Esophagus mucosa (tissue), 1 donor: ENCODE results near the gene NOP9. TPM values are rescaled to one million over a fixed set of nuclear protein-coding genes. Genes with fewer than 3 reads are reported as not detected.
"Not testable (repeated sequence)": the region's sequence is repeated elsewhere in the genome, so short reads cannot be mapped to it uniquely, and the experiment has no call there.

ENCODE experiments used
- ATAC-seq: fragments of 200-7000 bp; cut with Tn5 transposase; one replicate; pipeline ENCODE4 v1.9.1; 2020
- total RNA-seq: library from RNA; stranded (reverse); gene quantifications from one replicate; pipeline ENCODE4 v1.2.4, GENCODE V29; 2023
- donor health status: DM: yes; HTN: yes; CAD: no.

NOP9 gene
- total RNA-seq, 1 donor from 2014 or later = 20.5 TPM

DNA sequence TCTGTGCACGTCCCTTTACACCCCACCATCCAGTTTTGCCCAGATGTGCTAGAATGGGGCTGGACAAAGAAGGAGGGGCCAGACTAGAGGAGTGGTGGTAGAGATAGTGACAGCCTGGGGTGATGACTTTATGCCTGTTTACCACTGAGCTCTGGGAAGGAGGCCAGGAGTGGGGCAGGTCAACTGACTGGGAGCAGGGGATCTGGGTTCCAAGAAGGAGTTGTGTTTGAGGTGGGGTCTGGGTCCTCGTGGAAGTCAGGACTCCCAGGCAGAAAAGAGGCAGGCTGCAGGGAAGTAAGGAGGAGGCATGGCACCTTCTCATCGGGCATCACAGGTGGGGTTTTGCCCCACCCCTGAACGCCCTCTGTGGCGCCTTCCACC, 10.6 kb downstream of the NOP9 start:
- peak; percentile 9 for ATAC-seq

DNA sequence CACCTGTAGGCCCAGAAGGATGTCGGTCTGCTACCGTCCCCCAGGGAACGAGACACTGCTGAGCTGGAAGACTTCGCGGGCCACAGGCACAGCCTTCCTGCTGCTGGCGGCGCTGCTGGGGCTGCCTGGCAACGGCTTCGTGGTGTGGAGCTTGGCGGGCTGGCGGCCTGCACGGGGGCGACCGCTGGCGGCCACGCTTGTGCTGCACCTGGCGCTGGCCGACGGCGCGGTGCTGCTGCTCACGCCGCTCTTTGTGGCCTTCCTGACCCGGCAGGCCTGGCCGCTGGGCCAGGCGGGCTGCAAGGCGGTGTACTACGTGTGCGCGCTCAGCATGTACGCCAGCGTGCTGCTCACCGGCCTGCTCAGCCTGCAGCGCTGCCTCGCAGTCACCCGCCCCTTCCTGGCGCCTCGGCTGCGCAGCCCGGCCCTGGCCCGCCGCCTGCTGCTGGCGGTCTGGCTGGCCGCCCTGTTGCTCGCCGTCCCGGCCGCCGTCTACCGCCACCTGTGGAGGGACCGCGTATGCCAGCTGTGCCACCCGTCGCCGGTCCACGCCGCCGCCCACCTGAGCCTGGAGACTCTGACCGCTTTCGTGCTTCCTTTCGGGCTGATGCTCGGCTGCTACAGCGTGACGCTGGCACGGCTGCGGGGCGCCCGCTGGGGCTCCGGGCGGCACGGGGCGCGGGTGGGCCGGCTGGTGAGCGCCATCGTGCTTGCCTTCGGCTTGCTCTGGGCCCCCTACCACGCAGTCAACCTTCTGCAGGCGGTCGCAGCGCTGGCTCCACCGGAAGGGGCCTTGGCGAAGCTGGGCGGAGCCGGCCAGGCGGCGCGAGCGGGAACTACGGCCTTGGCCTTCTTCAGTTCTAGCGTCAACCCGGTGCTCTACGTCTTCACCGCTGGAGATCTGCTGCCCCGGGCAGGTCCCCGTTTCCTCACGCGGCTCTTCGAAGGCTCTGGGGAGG, 11.3 kb downstream of the NOP9 start, which contains the start of gene LTB4R:
LTB4R (plus strand) TSS at position 857 of the 959 bp plus-strand sequence. CDS start 4,150 bp downstream, outside the sequence.
- peak; percentile 63 for ATAC-seq

DNA sequence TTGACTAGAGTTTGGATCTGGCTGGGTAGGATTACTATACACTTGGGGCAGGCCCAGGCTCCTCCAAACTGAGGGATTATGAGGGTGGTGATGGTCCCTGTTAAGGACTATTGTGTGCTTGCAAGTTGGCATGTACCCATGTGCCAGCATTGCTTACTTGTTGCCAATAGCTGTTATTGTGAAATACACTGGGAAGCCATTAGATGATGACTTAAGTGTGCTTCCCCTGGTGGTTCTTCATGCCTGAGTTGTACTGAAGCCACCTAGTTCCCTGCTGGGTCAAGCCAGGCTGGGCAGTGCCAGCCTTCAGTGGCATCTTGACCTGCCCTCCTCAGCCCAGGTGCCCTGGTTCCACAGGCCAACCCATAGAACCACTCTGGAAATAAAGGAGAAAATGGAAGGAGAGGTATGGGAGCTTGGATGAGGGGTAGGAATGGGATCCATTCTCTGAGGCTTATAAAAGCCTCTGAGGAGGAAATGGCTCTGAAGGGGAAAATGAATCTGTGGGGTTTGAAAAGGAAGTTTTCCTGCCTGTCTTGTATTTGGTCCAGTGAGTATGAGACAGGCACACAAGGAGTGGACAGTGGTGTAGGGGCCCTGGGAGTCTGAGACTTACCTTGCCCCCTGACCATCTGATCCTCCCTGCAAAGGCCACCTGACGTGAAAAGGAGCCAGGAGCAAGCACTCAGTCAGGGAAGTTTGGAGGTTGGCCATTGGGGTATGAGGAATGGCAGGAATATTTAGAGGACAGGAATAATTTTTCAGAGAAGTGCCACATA, 12.4 kb downstream of the NOP9 start:
- peak; percentile 2 for ATAC-seq

DNA sequence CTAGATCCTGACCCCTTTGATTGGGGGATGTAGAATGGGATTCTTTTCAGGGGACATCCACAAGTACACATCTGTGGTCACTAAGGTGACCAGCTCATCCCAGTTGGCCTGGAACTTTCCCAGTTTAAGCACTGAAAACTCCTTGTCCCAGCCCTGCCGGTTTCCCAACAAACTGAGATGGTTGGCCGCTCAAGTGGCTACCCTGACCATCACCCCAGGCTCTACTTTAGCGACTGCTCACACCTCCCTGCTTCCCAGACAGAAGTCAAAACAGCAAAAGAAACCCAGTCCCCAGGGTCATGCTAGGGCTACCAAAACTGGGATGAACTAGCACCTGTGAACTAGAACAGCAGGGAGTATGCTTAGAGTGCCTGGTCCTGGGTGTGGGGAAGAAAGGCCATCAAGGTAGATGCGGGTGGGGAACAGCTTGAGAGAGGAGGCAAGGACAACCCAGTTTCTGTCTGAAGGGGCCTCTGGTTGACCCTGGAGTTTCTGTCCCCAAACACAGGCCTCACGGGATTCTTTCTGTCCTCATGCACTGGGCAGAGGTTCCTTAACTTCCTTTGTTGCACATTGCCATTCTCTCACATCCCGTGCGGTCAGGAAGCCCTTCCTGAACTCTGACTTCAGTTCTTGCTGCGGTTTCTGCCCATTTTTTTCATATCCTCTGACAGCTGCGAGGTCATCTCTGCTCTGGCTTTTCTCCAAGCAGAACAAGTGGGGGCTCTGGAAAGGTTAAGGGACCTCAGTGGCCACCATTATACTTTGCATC, 13.3 kb downstream of the NOP9 start:
- no peak for ATAC-seq

DNA sequence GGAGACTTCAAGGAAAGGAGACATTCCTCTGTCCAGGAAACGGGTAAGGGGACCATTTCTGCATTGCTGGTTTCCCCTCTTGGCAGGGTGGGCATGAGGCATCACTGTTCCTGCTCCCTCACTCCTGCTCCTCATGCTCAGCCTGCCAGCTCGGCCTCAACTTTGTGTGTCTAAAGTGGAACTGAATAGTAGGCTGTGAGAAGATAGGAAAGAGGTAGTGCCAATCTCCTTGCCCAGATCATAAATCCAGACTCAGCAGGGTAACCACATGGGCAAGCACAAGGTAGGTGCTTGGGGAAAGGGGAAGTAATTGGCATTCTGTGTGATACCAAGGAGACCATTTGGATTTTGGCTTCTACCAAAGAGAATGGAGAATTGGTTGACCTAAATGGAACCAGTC, 14.3 kb downstream of the NOP9 start:
- no peak for ATAC-seq

DNA sequence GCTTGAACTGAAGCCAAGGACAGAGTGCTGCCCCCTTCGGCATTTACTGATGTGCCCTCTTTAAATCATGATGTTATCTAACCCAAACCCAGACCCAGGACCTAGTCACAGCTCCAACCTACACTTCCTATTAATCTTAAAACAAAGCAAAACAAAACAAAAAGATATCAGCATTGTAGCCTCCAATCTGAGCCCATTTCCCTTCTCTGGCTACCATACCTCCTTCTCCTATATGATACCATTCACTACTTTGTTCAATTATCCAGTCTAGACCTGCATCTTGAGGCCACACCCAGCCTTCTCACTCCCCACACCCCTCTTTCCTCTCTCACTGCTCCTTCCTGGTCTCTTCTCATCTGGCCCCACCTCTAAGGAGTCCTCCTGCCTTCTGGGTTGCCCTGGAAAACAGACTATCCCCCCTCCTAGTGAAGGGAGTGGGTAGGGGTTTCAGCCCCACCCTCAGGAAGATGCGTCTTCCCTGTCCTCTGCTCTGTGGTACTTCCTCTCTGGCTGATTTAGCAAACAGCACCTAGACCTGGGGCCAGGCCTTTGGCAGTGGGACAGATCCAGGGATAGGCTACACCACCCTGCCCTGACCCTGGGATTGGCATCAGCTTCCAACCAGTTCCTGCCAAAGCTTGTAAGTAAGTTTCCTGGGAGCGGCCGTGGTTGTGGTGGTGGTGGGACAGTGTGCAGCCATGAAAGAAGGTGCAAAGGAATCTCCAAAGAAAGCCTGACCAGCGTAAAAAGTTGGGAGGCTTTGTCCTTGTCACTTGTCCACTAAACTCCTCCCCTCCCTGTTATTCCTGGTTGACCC, 14.9 kb downstream of the NOP9 start:
- peak; percentile 32 for ATAC-seq

DNA sequence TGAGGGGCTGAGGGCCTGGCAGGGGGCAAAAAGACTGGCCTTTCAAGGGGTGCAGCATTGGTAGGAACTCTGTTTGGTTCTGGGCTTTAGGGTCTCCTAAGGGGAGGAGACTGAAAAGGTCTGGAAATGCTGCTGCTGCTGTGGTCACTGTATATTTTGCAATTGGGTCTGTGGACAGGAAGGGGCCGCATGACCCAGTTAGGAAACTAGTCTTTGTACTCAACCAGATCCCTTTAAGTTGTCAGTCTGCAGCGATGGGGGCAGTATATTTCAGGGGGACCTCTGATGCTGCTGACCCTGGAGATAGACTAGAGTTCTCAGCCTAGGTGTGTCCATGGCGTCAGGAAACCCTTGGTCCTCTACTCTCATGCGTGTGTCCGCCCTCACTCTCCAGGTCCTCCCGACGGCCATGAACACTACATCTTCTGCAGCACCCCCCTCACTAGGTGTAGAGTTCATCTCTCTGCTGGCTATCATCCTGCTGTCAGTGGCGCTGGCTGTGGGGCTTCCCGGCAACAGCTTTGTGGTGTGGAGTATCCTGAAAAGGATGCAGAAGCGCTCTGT, 15.7 kb downstream of the NOP9 start:
- no peak for ATAC-seq

DNA sequence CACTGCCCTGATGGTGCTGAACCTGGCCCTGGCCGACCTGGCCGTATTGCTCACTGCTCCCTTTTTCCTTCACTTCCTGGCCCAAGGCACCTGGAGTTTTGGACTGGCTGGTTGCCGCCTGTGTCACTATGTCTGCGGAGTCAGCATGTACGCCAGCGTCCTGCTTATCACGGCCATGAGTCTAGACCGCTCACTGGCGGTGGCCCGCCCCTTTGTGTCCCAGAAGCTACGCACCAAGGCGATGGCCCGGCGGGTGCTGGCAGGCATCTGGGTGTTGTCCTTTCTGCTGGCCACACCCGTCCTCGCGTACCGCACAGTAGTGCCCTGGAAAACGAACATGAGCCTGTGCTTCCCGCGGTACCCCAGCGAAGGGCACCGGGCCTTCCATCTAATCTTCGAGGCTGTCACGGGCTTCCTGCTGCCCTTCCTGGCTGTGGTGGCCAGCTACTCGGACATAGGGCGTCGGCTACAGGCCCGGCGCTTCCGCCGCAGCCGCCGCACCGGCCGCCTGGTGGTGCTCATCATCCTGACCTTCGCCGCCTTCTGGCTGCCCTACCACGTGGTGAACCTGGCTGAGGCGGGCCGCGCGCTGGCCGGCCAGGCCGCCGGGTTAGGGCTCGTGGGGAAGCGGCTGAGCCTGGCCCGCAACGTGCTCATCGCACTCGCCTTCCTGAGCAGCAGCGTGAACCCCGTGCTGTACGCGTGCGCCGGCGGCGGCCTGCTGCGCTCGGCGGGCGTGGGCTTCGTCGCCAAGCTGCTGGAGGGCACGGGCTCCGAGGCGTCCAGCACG, 16.4 kb downstream of the NOP9 start:
- ATAC-seq = peak; percentile 56

DNA sequence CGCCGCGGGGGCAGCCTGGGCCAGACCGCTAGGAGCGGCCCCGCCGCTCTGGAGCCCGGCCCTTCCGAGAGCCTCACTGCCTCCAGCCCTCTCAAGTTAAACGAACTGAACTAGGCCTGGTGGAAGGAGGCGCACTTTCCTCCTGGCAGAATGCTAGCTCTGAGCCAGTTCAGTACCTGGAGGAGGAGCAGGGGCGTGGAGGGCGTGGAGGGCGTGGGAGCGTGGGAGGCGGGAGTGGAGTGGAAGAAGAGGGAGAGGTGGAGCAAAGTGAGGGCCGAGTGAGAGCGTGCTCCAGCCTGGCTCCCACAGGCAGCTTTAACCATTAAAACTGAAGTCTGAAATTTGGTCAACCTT, 16.9 kb downstream of the NOP9 start:
- peak; percentile 48 for ATAC-seq

DNA sequence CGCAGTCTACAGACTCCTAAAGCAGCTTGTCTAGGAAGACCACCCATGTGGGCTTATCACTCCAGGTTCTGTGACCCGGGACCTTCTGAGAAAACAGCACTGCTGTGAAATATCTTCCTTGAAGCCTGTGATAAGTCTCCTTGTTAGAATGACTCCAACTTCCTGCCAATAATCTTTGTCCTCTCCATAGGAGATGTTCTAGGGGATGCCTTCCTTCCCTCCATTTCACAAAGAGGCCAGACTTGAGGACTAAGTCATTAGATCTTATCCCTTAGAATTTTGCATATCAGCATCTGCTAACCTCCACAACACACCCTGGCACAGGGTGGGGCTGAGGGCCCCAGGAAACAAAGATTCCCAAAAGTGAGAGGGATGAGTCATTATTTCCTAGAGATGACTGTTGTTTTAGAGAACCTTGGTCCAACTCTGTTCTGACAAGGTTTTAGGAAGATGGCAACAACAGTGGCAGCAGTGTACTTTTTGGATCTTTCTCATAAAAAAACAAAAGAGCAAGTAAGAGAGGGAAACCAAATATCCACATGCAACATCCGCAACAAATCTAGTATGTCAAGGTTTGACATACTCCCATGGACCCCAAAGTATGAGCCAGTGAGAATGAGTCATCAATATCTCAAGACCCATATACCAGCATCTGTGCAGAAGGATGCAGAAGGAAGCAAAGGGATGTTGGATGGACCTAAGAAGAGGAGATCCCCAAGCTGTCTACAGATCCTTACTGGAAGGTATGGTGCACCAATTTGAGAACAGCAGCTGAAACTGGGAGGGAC, 17.7 kb downstream of the NOP9 start:
- peak; percentile 36 for ATAC-seq

DNA sequence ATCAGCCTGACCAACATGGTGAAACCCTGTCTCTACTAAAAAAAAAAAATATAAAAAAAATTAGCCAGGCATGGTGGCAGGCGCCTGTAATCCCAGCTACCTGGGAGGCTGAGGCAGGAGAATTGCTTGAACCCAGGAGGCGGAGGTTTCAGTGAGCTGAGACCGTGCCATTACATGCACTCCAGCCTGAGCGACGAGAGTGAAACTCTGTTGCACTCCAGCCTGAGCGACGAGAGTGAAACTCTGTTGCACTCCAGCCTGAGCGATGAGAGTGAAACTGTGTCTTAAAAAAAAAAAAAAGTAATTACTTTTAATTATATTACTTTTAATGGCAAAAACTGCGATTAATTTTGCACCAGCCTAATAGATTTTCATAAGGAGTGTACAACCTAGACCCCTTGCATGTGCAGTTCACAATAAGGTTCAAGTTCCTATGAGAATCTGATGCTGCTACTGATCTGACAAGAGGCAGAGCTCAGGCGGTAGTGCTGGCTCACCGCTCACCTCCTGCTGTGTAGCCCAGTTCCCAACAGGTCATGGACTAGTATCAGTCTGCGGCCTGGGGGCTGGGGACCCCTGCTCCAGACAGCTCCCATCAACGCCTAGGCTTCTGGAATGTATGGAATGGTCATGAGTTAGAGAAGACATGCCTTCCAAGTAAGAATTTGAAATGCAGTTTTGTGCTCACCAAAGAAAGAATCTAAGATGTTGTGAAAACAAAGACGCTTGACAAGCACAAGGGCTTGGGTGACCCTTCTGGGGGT, 21.7 kb downstream of the NOP9 start:
- ATAC-seq = no peak

DNA sequence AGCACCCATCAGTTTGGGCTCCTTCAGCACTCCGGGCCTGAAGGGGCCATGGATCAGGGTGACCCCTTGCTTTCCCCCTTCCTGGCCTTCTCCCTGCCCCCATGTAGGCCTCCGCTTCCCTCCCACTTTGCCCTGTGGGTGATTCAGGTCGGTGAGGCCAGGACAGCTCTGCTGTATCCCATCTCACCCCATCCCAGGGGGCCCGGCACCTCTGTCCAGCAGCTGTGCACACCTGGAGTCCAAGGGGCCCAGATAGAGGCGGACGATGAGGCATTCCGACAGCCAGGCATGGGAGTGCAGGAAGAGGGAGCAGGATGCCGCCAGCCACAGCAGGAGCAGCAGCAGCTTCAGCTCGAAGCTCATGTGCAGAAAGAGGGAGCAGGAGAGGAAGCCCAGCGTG, 23.0 kb downstream of the NOP9 start:
- ATAC-seq = no peak

DNA sequence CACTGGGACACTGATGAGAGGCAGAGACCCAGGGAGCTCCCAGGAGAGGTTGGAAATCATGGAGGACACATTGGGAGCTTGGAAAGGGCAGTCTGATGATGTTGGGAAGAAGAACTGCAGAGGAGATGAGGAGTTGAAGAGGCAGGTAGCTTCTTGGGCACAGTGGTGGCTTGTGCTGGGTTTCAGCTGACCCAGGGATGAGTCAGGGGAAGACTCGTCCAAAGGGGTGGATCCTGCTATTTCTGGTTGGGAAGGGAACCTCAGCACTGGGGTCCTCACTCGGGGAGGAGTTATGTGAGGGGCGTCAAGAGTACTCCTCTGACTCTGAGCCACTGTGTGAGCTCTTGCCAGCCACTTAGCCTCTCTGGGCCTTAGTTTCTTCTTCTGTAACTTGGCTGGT, 23.7 kb downstream of the NOP9 start:
- ATAC-seq = no peak

DNA sequence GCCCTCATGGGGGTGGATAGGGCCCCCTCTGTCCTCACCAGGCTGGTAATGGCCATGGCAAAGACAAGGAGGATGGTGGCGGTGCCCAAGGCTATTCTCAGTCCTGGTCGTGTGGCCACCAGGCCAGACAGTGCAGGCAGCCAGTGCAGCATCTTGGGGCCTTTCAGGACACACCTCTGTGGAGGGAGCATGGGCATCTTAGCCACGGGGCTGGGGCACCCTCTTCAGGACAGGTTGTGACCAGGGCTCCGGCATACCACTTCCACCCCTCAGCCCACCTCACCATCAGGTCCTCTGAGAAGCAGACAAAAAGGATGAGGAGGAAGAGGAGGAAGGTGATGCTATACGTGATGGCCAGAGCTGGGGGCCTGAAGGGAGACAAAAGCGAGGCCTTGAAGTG, 24.4 kb downstream of the NOP9 start:
- ATAC-seq = no peak

DNA sequence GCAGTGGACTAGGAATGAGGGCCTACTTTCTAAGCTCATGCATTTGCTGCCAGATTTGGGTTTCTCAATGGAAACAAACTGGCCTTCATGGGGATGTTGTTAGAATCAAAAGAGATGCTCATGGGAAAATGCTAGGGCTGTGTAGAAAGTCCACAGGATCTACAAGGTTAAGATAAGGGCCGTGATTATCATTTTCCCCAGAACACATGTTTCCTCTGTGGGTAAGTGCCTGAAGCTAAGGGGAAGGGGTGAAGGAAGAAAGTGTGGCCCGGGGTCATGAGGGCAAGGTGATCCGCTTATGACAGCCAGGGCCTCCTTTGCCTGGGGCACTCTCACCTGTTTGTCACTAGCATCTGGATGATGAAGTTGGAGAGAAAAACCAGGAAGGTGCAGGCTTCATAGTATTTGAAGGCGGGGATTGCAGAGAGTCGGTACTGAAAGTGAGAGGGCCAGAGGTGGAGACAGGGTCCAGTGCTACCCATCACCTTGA, 25.4 kb downstream of the NOP9 start:
- ATAC-seq = no peak

DNA sequence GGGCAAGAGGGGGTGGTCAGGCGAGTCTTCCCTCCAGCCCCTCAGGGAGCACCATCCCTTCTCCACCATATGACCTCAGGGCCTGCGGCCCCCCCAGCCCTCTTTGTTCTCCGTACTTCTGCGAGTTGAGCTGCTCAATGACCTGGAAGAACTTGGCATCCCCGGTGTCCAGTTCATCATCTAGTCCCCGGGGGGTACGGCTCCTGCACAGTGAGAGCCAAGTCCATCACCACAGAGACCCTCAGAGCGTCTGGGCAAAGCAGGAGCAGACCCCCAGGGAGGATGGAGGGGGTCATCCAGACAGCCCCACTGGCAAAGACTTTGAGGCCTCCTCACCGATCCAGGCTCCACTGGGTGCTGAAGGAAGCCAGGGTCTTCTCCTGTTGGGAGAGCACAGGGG, 26.3 kb downstream of the NOP9 start:
- no peak for ATAC-seq

DNA sequence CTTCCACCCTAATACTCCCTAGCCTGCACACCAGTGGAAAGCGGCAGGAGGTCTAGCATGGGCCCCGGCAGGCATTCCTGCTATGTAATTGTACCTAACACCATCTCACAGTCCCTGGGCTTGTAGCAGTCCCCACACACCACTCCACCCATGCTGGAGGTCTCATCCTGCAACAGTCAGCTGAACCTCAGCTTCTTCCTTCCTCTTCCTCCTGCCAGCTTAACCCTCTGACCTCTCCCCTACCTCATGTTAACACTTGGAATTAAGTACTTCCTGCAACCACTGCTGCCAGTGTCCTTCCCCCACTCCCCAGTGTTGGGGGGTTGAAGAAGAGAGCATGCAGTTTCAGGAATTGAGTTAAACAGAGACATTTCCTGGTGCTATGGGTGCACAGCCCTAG, 27.7 kb downstream of the NOP9 start:
- ATAC-seq = no peak

DNA sequence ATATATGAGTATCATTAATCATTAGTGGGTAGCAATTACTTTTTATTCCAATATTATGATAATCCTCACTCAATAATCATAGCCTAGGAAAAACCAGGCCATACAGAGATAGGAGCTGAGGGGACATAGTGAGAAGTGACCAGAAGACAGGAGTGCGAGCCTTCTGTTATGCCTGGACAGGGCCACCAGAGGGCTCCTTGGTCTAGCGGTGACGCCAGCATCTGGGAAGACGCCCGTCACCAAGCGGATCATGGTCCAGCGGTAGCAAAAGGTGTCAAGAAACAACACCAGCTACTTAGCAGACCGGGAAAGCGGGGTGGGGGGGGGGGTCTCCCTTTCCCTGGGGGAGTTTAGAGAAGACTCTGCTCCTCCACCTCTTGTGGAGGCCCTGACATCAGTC, 28.3 kb downstream of the NOP9 start:
- not testable (repeated sequence) for ATAC-seq

DNA sequence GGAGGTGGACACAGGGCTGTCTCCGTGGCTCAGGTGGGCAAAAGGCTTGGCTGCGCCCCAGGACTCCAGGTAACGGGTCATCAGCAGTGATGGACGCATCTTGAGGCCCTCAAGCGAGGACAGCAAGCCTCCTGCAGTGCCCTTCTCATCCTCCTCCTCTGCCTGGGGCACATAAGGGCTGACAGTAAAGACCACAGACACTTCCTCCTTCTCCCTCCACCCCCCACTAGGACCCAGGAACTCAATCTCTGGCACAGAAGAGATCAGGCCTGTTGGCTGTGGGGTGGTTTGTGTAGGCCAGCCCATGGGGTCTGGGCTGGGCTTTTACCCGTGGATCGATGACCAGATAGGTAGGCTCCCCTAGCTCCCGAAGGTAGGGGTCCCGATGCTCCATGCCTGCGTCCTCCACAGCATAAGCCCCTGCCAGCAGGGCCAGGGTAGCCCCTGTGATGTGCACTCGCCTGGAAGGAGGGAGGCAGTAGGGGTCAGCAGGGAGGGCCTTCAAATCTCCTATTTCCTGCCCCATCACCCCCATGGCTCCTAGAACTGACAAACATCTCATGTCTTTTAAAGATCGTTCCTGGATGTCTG, 29.5 kb downstream of the NOP9 start:
- ATAC-seq = no peak
